ENCODE measurements around the gene TGFBR2. TPM values are rescaled to one million over a fixed set of nuclear protein-coding genes. Genes with fewer than 3 reads are reported as not detected.

TGFBR2 gene
- total and polyA plus RNA-seq, 10 of the 15 experiments (the other 5 are each of a cell fraction or from before 2014, with no cell fraction given) = 0.02 to 0.98 (median 0.18) TPM; not detected in 1

DNA sequence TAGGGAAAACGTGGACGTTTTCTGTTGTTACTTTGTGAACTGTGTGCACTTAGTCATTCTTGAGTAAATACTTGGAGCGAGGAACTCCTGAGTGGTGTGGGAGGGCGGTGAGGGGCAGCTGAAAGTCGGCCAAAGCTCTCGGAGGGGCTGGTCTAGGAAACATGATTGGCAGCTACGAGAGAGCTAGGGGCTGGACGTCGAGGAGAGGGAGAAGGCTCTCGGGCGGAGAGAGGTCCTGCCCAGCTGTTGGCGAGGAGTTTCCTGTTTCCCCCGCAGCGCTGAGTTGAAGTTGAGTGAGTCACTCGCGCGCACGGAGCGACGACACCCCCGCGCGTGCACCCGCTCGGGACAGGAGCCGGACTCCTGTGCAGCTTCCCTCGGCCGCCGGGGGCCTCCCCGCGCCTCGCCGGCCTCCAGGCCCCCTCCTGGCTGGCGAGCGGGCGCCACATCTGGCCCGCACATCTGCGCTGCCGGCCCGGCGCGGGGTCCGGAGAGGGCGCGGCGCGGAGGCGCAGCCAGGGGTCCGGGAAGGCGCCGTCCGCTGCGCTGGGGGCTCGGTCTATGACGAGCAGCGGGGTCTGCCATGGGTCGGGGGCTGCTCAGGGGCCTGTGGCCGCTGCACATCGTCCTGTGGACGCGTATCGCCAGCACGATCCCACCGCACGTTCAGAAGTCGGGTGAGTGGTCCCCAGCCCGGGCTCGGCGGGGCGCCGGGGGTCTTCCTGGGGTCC is at the start of gene TGFBR2 (continued):
- TF ChIP-seq FOXK2 (IDR thresholded peaks at IDR 0.05) (no peak), IRF4 (IDR thresholded peaks at IDR 0.05; ENCODE audit: low read depth, low read length) (no peak), SUZ12 (IDR thresholded peaks at IDR 0.05; ENCODE audit: unreplicated experiment) (peak; percentile 83), EZH2 (IDR thresholded peaks at IDR 0.05; ENCODE audit: borderline replicate concordance, control insufficient read depth, low read depth, low read length) (0 out of 2 replicates have a peak, but pooled peaks have one; percentile 67), NFXL1 (IDR thresholded peaks at IDR 0.05; ENCODE audit: borderline replicate concordance) (no peak), GATAD2B (conservative IDR thresholded peaks at IDR 0.05; ENCODE audit: low read depth) (peak; percentile 83; the same call in 1 of the 2 replicates), RFX5 (IDR thresholded peaks at IDR 0.05; ENCODE audit: low read depth, low read length) (no peak), ESRRA (IDR thresholded peaks at IDR 0.05; ENCODE audit: low read length) (no peak), BACH1 (IDR thresholded peaks at IDR 0.05; ENCODE audit: borderline replicate concordance) (peak; percentile 73; the same call in 1 of the 2 replicates), CBX5 (IDR thresholded peaks at IDR 0.05; ENCODE audit: low read depth) (no peak), CREM (IDR thresholded peaks at IDR 0.05; ENCODE audit: low read depth) (no peak)
- TF ChIP-seq, protein P1, sequence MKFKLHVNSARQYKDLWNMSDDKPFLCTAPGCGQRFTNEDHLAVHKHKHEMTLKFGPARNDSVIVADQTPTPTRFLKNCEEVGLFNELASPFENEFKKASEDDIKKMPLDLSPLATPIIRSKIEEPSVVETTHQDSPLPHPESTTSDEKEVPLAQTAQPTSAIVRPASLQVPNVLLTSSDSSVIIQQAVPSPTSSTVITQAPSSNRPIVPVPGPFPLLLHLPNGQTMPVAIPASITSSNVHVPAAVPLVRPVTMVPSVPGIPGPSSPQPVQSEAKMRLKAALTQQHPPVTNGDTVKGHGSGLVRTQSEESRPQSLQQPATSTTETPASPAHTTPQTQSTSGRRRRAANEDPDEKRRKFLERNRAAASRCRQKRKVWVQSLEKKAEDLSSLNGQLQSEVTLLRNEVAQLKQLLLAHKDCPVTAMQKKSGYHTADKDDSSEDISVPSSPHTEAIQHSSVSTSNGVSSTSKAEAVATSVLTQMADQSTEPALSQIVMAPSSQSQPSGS (IDR thresholded peaks at IDR 0.05; ENCODE audit: low read length) = no peak
- TF ChIP-seq, protein P2, sequence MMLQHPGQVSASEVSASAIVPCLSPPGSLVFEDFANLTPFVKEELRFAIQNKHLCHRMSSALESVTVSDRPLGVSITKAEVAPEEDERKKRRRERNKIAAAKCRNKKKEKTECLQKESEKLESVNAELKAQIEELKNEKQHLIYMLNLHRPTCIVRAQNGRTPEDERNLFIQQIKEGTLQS (IDR thresholded peaks at IDR 0.05; ENCODE audit: borderline replicate concordance, extremely low read depth, low read depth, low read length) = no peak
- TF ChIP-seq, protein P3, sequence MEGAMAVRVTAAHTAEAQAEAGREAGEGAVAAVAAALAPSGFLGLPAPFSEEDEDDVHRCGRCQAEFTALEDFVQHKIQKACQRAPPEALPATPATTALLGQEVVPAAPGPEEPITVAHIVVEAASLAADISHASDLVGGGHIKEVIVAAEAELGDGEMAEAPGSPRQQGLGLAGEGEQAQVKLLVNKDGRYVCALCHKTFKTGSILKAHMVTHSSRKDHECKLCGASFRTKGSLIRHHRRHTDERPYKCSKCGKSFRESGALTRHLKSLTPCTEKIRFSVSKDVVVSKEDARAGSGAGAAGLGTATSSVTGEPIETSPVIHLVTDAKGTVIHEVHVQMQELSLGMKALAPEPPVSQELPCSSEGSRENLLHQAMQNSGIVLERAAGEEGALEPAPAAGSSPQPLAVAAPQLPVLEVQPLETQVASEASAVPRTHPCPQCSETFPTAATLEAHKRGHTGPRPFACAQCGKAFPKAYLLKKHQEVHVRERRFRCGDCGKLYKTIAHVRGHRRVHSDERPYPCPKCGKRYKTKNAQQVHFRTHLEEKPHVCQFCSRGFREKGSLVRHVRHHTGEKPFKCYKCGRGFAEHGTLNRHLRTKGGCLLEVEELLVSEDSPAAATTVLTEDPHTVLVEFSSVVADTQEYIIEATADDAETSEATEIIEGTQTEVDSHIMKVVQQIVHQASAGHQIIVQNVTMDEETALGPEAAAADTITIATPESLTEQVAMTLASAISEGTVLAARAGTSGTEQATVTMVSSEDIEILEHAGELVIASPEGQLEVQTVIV (IDR thresholded peaks at IDR 0.05; ENCODE audit: borderline replicate concordance, partially characterized antibody) = no peak
- TF ChIP-seq, protein P4, sequence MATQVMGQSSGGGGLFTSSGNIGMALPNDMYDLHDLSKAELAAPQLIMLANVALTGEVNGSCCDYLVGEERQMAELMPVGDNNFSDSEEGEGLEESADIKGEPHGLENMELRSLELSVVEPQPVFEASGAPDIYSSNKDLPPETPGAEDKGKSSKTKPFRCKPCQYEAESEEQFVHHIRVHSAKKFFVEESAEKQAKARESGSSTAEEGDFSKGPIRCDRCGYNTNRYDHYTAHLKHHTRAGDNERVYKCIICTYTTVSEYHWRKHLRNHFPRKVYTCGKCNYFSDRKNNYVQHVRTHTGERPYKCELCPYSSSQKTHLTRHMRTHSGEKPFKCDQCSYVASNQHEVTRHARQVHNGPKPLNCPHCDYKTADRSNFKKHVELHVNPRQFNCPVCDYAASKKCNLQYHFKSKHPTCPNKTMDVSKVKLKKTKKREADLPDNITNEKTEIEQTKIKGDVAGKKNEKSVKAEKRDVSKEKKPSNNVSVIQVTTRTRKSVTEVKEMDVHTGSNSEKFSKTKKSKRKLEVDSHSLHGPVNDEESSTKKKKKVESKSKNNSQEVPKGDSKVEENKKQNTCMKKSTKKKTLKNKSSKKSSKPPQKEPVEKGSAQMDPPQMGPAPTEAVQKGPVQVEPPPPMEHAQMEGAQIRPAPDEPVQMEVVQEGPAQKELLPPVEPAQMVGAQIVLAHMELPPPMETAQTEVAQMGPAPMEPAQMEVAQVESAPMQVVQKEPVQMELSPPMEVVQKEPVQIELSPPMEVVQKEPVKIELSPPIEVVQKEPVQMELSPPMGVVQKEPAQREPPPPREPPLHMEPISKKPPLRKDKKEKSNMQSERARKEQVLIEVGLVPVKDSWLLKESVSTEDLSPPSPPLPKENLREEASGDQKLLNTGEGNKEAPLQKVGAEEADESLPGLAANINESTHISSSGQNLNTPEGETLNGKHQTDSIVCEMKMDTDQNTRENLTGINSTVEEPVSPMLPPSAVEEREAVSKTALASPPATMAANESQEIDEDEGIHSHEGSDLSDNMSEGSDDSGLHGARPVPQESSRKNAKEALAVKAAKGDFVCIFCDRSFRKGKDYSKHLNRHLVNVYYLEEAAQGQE (IDR thresholded peaks at IDR 0.05; ENCODE audit: low read depth, low read length) = no peak
- TF ChIP-seq, protein P5, sequence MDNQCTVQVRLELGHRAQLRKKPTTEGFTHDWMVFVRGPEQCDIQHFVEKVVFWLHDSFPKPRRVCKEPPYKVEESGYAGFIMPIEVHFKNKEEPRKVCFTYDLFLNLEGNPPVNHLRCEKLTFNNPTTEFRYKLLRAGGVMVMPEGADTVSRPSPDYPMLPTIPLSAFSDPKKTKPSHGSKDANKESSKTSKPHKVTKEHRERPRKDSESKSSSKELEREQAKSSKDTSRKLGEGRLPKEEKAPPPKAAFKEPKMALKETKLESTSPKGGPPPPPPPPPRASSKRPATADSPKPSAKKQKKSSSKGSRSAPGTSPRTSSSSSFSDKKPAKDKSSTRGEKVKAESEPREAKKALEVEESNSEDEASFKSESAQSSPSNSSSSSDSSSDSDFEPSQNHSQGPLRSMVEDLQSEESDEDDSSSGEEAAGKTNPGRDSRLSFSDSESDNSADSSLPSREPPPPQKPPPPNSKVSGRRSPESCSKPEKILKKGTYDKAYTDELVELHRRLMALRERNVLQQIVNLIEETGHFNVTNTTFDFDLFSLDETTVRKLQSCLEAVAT (IDR thresholded peaks at IDR 0.05) = no peak
- TF ChIP-seq, protein P6, sequence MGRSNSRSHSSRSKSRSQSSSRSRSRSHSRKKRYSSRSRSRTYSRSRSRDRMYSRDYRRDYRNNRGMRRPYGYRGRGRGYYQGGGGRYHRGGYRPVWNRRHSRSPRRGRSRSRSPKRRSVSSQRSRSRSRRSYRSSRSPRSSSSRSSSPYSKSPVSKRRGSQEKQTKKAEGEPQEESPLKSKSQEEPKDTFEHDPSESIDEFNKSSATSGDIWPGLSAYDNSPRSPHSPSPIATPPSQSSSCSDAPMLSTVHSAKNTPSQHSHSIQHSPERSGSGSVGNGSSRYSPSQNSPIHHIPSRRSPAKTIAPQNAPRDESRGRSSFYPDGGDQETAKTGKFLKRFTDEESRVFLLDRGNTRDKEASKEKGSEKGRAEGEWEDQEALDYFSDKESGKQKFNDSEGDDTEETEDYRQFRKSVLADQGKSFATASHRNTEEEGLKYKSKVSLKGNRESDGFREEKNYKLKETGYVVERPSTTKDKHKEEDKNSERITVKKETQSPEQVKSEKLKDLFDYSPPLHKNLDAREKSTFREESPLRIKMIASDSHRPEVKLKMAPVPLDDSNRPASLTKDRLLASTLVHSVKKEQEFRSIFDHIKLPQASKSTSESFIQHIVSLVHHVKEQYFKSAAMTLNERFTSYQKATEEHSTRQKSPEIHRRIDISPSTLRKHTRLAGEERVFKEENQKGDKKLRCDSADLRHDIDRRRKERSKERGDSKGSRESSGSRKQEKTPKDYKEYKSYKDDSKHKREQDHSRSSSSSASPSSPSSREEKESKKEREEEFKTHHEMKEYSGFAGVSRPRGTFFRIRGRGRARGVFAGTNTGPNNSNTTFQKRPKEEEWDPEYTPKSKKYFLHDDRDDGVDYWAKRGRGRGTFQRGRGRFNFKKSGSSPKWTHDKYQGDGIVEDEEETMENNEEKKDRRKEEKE (IDR thresholded peaks at IDR 0.05) = no peak
